Thyroid gland (tissue), 4 donors: ENCODE results near the gene GPR137B.

ENCODE experiments used
- POLR2A ChIP-seq, 2 donors: fragments of 450-650 bp; IDR thresholded peaks; one replicate each; pipeline ENCODE4 v1.6.1; 2017; ENCODE audit warnings: antibody characterized with exemption in 2 of 2, mild to moderate bottlenecking in 2 of 2, moderate library complexity in 1 of 2
- TF ChIP-seq, protein P1 (sequence below), 6 experiments: fragments of 200-600 bp in 3 of 6; fragments of 450-650 bp in 3 of 6; sonication (generic) in 3 of 6; IDR thresholded peaks; one replicate each; pipeline ENCODE4 v1.5.1; 2016 to 2019; ENCODE audit warnings: antibody characterized with exemption in 6 of 6, mild to moderate bottlenecking in 2 of 6, inconsistent platforms in 1 of 6, moderate library complexity in 1 of 6

DNA sequence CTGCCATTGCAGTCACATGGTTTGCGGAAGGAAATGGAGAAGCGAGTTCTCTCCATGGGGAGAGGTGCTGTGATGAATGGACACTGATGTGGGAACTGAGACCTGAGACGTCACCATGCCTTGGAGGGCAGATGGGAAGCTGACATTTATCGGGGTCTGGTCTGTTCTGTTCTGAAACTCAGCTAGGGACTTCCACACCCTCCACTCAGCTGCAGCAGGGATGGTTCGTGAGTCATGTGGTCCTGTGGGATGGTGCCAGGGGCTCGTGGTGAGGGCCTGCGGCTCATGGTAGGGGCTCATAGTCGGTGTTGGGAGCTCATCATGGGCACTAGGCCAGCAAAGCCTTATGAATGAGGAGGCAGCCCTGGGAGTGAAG is 6.1 kb downstream of the GPR137B start:
- no peak for TF ChIP-seq POLR2A (IDR thresholded peaks at IDR 0.05)
- TF ChIP-seq, protein P1, sequence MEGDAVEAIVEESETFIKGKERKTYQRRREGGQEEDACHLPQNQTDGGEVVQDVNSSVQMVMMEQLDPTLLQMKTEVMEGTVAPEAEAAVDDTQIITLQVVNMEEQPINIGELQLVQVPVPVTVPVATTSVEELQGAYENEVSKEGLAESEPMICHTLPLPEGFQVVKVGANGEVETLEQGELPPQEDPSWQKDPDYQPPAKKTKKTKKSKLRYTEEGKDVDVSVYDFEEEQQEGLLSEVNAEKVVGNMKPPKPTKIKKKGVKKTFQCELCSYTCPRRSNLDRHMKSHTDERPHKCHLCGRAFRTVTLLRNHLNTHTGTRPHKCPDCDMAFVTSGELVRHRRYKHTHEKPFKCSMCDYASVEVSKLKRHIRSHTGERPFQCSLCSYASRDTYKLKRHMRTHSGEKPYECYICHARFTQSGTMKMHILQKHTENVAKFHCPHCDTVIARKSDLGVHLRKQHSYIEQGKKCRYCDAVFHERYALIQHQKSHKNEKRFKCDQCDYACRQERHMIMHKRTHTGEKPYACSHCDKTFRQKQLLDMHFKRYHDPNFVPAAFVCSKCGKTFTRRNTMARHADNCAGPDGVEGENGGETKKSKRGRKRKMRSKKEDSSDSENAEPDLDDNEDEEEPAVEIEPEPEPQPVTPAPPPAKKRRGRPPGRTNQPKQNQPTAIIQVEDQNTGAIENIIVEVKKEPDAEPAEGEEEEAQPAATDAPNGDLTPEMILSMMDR (IDR thresholded peaks at IDR 0.05), result no peak
